Measurements from ENCODE around the gene CFP. TPM values are rescaled to one million over a fixed set of nuclear protein-coding genes. Genes with fewer than 3 reads are reported as not detected.

CFP gene
- total and polyA plus RNA-seq, 3 donors from 2014 or later: 1.9 to 4.4 (median 2.8) TPM

- Histone ChIP-seq H3K36me3 (ENCODE audit: low read depth, missing control alignments) (no peaks in the 10 kb centered on the region), H3K27me3 (no peaks in the 10 kb centered on the region), H3K4me1 (peaks cover 3% of the 10 kb centered on the region), H3K9me3 (no peaks in the 10 kb centered on the region), H3K27ac (peak overlapping the region; percentile 85 to 93), H3K4me3 (no peak overlapping the region)
- intact Hi-C loops (cut with DNase I; ENCODE audit: low total_unique reads): no loop called here
- no peak for TF ChIP-seq CTCF (IDR thresholded peaks at IDR 0.05)
- TF ChIP-seq POLR2A (IDR thresholded peaks at IDR 0.05): no peak
- DNase-seq: no peak
- 33 to 60% methylated on average over 2 of the region's 2 CpGs for WGBS, 2 donors
Measured at GRCh38 chrX:47648376-47648775, 18.6 kb upstream of the CFP start.

- Histone ChIP-seq H3K27ac (no peak overlapping the region), H3K4me3 (no peak overlapping the region), H3K36me3 (ENCODE audit: low read depth, missing control alignments) (no peaks in the 10 kb centered on the region), H3K27me3 (no peaks in the 10 kb centered on the region), H3K4me1 (peaks cover 2% of the 10 kb centered on the region), H3K9me3 (no peaks in the 10 kb centered on the region)
- TF ChIP-seq CTCF (IDR thresholded peaks at IDR 0.05) (no peak), POLR2A (IDR thresholded peaks at IDR 0.05) (no peak)
- DNase-seq: no peak
- intact Hi-C loops (cut with DNase I; ENCODE audit: low total_unique reads): no loop called here
- WGBS, 2 donors: 54 to 66% methylated on average over 6 of the region's 6 CpGs
Measured at GRCh38 chrX:47646636-47647035, 16.9 kb upstream of the CFP start.

GRCh38 chrX:47645530-47645929 is 15.8 kb upstream of the CFP start:
- WGBS, 2 donors: 40% methylated on average over 7 to 8 of the region's 10 CpGs
- Histone ChIP-seq H3K27ac (peak overlapping the region; percentile 36 to 50), H3K36me3 (ENCODE audit: low read depth, missing control alignments) (no peaks in the 10 kb centered on the region), H3K27me3 (no peaks in the 10 kb centered on the region), H3K4me1 (no peaks in the 10 kb centered on the region), H3K4me3 (no peak overlapping the region), H3K9me3 (no peaks in the 10 kb centered on the region)
- no peak for DNase-seq
- intact Hi-C loops (cut with DNase I; ENCODE audit: low total_unique reads): no loop called here
- TF ChIP-seq POLR2A (IDR thresholded peaks at IDR 0.05) (no peak), CTCF (IDR thresholded peaks at IDR 0.05) (no peak)

GRCh38 chrX:47644557-47645091 is 14.9 kb upstream of the CFP start:
- Histone ChIP-seq H3K36me3 (ENCODE audit: low read depth, missing control alignments) (no peaks in the 10 kb centered on the region), H3K4me3 (no peak overlapping the region), H3K4me1 (no peaks in the 10 kb centered on the region), H3K27ac (peak overlapping the region in 1 of 2 donors; percentile 39), H3K9me3 (no peaks in the 10 kb centered on the region), H3K27me3 (no peaks in the 10 kb centered on the region)
- WGBS, 2 donors: 32 to 50% methylated on average over 12 of the region's 12 CpGs
- intact Hi-C loops (cut with DNase I; ENCODE audit: low total_unique reads): no loop called here
- TF ChIP-seq CTCF (IDR thresholded peaks at IDR 0.05) (peak; percentile 24 to 53 (median 35)), POLR2A (IDR thresholded peaks at IDR 0.05) (no peak)
- DNase-seq: no peak

GRCh38 chrX:47643926-47644325 is 14.2 kb upstream of the CFP start:
- H3K9me3 ChIP-seq: no peaks in the 10 kb centered on the region
- peak overlapping the region in 1 of 2 donors; percentile 39 for H3K27ac ChIP-seq
- intact Hi-C loops (cut with DNase I; ENCODE audit: low total_unique reads): no loop called here
- DNase-seq: no peak
- WGBS, 2 donors: 19 to 20% methylated on average over 1 to 2 of the region's 2 CpGs
- no peak for TF ChIP-seq POLR2A (IDR thresholded peaks at IDR 0.05)
- TF ChIP-seq CTCF (IDR thresholded peaks at IDR 0.05): peak in 2 of 3 experiments; percentile 13 to 31
- H3K27me3 ChIP-seq: no peaks in the 10 kb centered on the region
- no peaks in the 10 kb centered on the region for H3K36me3 ChIP-seq (ENCODE audit: low read depth, missing control alignments)
- H3K4me1 ChIP-seq: no peaks in the 10 kb centered on the region
- H3K4me3 ChIP-seq: no peak overlapping the region
